Prostate gland (tissue), 2 donors: ENCODE measurements around the gene IFITM1. TPM values are rescaled to one million over a fixed set of nuclear protein-coding genes. Genes with fewer than 3 reads are reported as not detected.
A peak's percentile ranks its signal among the peaks of the same experiment; 100 is the strongest.

Source experiments
- DNase-seq: peaks from one replicate; pipeline ENCODE4 v3.0.0-alpha.2; 2019; ENCODE audit warnings: low spot score
- H3K27ac ChIP-seq, 2 donors: fragments of 200-600 bp; sonication (generic); 2 replicates each; pipeline ENCODE4 v1.5.1; 2017 to 2019
- H3K27me3 ChIP-seq: fragments of 200-600 bp; sonication (generic); replicated peaks from 2 replicates; pipeline ENCODE4 v1.5.1; 2019; ENCODE audit not compliant: insufficient read depth
- H3K36me3 ChIP-seq, 2 donors: fragments of 200-600 bp; sonication (generic); 1 replicate in 1 of 2; 2 replicates in 1 of 2; pipeline versions ENCODE4 v1.5.1 to v1.8.1; 2017 to 2019
- H3K4me1 ChIP-seq: fragments of 200-600 bp; sonication (generic); replicated peaks from 2 replicates; pipeline ENCODE4 v1.5.1; 2019
- H3K4me3 ChIP-seq, 2 donors: fragments of 200-600 bp; sonication (generic); 2 replicates each; pipeline ENCODE4 v1.5.1; 2017 to 2019
- H3K9me3 ChIP-seq: fragments of 200-600 bp; sonication (generic); 2 replicates; pipeline ENCODE4 v1.5.1; 2017
- CTCF ChIP-seq, 4 experiments: fragments of 200-600 bp in 2 of 4; fragments of 450-650 bp in 2 of 4; sonication (generic) in 2 of 4; IDR thresholded peaks; 1 replicate in 3 of 4; 2 replicates in 1 of 4; pipeline ENCODE4 v1.5.1; 2016 to 2019; ENCODE audit warnings: antibody characterized with exemption in 4 of 4, mild to moderate bottlenecking in 2 of 4, moderate library complexity in 2 of 4
- POLR2A ChIP-seq: fragments of 450-650 bp; IDR thresholded peaks from one replicate; pipeline ENCODE4 v1.6.1; 2016; ENCODE audit warnings: antibody characterized with exemption, mild to moderate bottlenecking
- POLR2AphosphoS5 ChIP-seq: sonication (generic); formaldehyde crosslinking; IDR thresholded peaks from one replicate; pipeline ENCODE4 v1.6.1; 2017; ENCODE audit warnings: antibody characterized with exemption
- WGBS: methylation state at CpG from one replicate; pipeline ENCODE4 v1.1.5; 2018; 5-methylcytosine and 5-hydroxymethylcytosine counted together
- intact Hi-C: fragments of 100-400 bp; cut with DNase I; formaldehyde crosslinking; loops from one replicate; pipeline ENCODE4 v1.14.2; 2022
- total RNA-seq, 2 donors: library from RNA; depleted of rRNA; stranded (reverse); fragments of >200 nt; gene quantifications; one replicate each; pipeline ENCODE4 v1.1.0, GENCODE V29; 2016

Gene IFITM1
- total RNA-seq, 2 donors from 2014 or later: 73.9 to 182 TPM

- Histone ChIP-seq H3K27me3 (peaks cover 28% of the 10 kb centered on the region), H3K4me3 (peak within 1 kb of the TSS in 1 of 2 donors; percentile 8), H3K9me3 (no peaks in the 10 kb centered on the region), H3K36me3 (no peaks in the 10 kb centered on the region), H3K4me1 (no peaks in the 10 kb centered on the region), H3K27ac (no peak within 1 kb of the TSS)
- intact Hi-C loops: no loop called here
- no peak for DNase-seq
- 74% methylated on average over 21 of the region's 21 CpGs for WGBS
- no peak for TF ChIP-seq POLR2A
- no peak for TF ChIP-seq POLR2AphosphoS5
- TF ChIP-seq CTCF (IDR thresholded peaks at IDR 0.05): no peak
These were observed 35.6 kb upstream of the IFITM1 start, which contains the start of gene NLRP6 for GRCh38 chr11:278001-278951. TSS of gene NLRP6 (plus strand) at chr11:278407. CDS start at chr11:278570, 163 bp downstream.

DNA sequence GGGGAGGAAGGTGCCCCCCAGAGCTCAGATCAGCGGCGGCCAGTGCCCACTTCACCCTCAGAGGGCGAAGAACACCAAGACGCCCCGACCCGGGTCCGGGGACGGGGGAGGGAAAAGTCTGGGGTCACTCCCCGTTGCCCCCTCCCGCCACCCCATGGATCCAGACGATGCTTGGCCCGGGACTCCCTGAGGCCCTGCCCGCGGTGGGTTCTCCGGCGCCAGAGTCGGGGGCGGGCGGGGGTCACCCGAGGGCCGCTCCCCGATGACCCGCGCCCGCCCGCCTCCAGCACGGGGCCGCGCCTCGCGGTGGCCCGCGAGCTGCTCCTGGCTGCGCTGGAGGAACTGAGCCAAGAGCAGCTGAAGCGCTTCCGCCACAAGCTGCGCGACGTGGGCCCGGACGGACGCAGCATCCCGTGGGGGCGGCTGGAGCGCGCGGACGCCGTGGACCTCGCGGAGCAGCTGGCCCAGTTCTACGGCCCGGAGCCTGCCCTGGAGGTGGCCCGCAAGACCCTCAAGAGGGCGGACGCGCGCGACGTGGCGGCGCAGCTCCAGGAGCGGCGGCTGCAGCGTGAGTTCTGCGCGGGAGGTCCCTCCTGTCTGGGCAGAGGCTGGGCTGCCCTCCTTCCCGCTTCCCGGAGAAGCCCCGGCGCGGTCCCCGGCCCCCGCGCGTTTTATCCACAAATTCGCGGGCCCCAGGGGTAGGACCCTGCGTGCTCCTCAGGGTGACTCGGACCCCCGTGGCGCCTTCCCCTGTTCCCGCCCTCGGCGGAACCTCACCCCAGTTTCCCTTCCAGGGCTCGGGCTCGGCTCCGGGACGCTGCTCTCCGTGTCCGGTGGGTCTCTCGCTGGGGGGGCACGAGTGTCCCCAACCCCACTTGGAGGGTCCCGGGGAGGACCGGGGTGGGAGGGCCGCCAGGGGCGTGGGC, 34.5 kb upstream of the IFITM1 start:
- TF ChIP-seq POLR2AphosphoS5 (no peak), CTCF (IDR thresholded peaks at IDR 0.05) (no peak), POLR2A (no peak)
- Histone ChIP-seq H3K36me3 (no peaks in the 10 kb centered on the region), H3K4me1 (no peaks in the 10 kb centered on the region), H3K4me3 (peak overlapping the region; percentile 5 to 8), H3K9me3 (no peaks in the 10 kb centered on the region), H3K27ac (no peak overlapping the region), H3K27me3 (peaks cover 28% of the 10 kb centered on the region)
- WGBS: 8% methylated on average over 45 of the region's 97 CpGs
- intact Hi-C loops: no loop called here
- no peak for DNase-seq

DNA sequence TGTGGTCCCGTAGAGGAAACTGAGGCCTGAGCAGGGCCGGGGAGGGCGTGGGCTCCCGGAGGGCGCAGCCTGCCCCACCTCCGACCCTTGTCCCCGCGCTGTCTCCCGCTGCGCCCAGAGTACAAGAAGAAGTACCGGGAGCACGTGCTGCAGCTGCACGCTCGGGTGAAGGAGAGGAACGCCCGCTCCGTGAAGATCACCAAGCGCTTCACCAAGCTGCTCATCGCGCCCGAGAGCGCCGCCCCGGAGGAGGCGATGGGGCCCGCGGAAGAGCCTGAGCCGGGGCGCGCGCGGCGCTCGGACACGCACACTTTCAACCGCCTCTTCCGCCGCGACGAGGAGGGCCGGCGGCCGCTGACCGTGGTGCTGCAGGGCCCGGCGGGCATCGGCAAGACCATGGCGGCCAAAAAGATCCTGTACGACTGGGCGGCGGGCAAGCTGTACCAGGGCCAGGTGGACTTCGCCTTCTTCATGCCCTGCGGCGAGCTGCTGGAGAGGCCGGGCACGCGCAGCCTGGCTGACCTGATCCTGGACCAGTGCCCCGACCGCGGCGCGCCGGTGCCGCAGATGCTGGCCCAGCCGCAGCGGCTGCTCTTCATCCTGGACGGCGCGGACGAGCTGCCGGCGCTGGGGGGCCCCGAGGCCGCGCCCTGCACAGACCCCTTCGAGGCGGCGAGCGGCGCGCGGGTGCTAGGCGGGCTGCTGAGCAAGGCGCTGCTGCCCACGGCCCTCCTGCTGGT, 33.7 kb upstream of the IFITM1 start:
- no peak for TF ChIP-seq CTCF (IDR thresholded peaks at IDR 0.05)
- no peak for TF ChIP-seq POLR2A
- no peak for TF ChIP-seq POLR2AphosphoS5
- Histone ChIP-seq H3K9me3 (no peaks in the 10 kb centered on the region), H3K27me3 (peaks cover 28% of the 10 kb centered on the region), H3K4me1 (no peaks in the 10 kb centered on the region), H3K27ac (no peak overlapping the region), H3K4me3 (peak overlapping the region; percentile 5 to 10), H3K36me3 (no peaks in the 10 kb centered on the region)
- 1% methylated on average over 49 of the region's 85 CpGs for WGBS
- intact Hi-C loops: no loop called here
- no peak for DNase-seq

GRCh38 chr11:280706-281485, 32.9 kb upstream of the IFITM1 start:
- H3K4me3 ChIP-seq: peak overlapping the region in 1 of 2 donors; percentile 10
- no peaks in the 10 kb centered on the region for H3K9me3 ChIP-seq
- no peak for DNase-seq
- intact Hi-C loops: no loop called here
- no peak for TF ChIP-seq CTCF (IDR thresholded peaks at IDR 0.05)
- no peak for TF ChIP-seq POLR2A
- TF ChIP-seq POLR2AphosphoS5: no peak
- H3K4me1 ChIP-seq: no peaks in the 10 kb centered on the region
- no peaks in the 10 kb centered on the region for H3K36me3 ChIP-seq
- WGBS: 7% methylated on average over 69 of the region's 79 CpGs
- no peak overlapping the region for H3K27ac ChIP-seq
- peaks cover 28% of the 10 kb centered on the region for H3K27me3 ChIP-seq
